ENCODE measurements around the gene PTCH1. TPM values are rescaled to one million over a fixed set of nuclear protein-coding genes. Genes with fewer than 3 reads are reported as not detected.
A peak's percentile ranks its signal among the peaks of the same experiment; 100 is the strongest.

PTCH1 gene
- total RNA-seq, 1 donor from 2014 or later, result 8.3 TPM

DNA sequence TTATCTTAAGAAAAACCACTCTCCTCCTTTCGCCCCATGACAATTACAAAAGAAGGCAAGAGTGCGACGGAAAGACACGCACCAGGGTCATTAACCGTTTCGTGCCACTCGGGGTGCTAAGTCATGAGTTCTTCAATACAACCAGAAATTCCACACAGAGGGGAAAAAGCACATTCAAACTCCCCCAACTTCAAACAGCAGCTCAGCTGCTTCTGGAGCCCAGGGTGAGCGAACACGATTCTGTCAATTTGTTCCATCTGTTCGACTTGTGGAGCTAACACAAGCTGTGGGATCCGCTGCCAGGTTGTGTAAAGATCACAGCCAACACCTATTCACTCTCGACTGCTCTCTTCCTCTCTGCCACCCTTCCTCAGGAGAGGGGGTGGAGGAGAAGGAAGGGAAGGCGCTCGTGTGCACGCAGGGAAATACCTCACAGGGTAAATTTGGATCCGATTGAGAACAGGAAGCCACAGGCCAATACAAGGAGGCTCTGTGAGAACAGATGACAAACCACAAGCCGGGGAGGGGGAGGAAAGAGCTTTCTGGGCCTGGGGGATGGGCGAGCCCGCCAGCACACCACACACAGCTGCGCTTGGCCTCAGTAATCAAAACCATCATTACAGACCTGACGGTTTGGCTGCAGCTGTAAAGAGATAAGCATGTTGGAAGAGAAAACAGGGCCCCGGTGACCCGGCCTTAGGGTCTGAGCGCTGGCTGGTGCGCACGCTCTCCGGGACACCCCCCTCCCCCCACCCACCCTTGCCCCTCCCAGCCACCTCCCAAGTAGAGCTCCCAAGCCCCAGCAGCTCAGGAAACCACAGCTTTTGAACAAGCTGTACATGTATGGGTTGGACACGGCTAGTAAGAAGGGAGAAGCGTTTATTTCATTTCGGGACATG, 54.3 kb downstream of the PTCH1 start:
- peak; percentile 72 for DNase-seq

GRCh38 chr9:95461448-95462248, 55.1 kb downstream of the PTCH1 start:
- DNase-seq, result no peak

DNA sequence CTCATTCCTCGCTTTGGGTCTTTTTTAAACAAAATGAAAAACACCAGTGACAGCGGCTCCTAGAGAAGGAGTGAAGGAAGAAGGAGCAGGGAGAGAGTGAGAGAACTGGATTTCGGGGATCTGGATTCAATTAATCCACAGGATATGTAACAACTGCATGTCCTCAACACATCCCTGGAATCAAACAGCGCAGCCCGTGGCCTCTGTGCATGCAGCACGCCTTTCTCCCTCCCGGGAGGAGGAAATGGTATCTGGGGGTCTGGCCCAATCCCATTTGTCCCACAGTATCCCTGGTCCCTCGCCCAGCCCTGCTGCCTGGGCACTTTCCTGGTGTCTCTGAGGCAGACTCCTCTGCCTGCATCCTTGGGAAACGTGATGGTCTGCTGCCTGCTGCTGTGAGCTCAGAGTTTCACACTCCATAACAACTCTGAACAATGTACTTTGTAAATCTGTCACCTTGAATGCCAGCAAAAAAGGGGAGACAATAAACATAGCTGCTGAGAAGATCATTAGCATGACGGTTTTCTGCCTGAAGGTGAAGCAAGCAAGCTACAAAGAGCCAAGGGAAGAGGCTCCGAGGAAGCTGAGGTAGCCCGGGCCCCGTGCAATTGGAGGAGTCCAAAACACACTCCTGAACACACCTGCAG, 56.1 kb downstream of the PTCH1 start:
- DNase-seq, result no peak

- no peak for DNase-seq
Measured at GRCh38 chr9:95459851-95460517, 56.8 kb downstream of the PTCH1 start.

- DNase-seq, result no peak
Measured at GRCh38 chr9:95459178-95459577, 57.6 kb downstream of the PTCH1 start.

DNA sequence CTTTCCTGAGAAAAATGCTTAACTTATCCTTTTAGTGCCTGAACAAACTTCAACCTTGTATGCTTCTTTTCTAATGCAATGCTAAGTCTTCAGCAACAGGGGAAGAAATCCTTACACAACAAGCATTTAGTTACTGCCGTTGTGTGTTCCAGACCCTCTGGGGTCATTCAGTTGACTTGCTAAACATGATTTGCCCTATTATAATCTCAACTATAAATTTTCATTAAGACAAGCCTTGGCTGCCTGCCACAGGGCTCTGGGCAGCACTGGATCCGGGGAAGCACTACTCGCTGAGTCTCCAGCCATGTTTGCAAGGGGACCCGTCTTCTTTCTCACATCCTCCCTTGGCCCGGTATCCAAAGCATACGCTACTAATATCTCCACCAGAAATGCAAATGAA, 58.1 kb downstream of the PTCH1 start:
- no peak for DNase-seq

DNA sequence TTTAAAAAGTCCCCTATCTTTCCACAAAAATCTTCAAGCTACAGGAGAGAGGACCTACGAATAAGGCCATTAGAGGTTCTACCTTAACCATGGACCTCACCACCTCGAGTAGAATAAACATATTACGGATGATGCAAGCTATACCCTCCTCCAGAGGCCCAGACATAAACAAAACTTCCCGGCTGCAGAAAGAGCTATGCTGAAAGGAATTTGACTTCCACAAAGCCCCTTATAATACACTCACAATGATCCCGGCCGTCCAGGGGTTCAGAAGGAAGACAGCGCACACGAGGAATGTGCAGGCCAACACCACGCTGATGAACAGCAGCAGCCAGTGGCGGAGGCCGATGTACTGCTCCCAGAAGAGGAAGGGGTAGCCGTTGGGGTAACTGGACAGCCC, 59.0 kb downstream of the PTCH1 start:
- no peak for DNase-seq

DNA sequence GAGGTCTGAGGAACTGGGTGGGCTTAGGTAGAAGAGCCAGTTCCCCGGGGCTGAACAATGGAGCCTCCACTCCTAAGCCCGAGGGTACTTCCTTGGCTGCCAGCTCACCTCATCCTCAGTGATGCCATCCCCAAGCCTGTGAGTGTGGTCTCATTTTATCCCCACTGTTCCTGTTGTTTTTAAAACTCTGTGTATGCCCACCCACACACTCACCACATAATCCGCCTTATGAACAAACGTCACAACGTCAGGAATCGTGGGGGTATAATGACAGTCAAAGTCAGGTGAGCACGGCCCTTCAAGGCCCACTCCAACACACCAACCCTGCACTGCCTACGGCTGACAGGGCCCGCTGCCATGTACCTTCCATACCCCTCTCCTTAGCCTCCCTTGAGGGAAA, 61.1 kb downstream of the PTCH1 start:
- DNase-seq, result no peak

DNA sequence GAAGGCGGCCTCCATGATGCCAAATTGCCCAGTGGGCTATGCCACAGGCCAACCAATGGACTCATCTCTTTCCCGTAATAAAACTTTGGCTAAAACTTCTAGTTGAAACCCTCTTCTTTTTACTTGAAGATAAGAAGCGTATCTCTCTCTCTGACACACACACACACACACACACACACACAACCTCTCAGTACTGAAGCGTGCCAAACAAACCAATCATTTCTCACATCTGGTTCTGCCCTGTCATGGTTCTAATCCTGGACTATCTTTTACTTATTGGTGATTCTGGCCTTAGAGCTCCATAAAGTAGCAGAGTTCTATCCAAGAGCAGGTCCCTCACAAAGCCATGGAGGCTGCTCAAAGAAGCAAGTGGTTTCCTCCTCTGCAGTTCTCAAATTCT, 64.6 kb downstream of the PTCH1 start:
- DNase-seq, result no peak

DNA sequence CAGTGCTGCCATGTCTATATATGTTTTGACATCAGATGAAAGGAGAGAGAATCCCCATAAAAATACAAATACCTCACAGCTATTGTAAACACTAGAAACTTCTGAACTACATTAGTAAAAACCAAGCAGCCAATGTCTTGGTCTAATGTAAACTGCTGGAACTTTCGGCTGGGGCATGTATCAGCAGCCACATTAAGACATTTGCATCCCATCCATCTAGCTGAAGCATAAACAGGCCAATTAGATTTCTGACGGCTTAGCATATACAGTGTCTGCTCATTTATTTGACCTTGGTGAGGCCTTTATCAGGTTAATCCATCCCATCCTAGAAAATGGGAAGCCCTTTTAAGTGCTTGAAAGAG, 65.7 kb downstream of the PTCH1 start:
- DNase-seq, result no peak

DNA sequence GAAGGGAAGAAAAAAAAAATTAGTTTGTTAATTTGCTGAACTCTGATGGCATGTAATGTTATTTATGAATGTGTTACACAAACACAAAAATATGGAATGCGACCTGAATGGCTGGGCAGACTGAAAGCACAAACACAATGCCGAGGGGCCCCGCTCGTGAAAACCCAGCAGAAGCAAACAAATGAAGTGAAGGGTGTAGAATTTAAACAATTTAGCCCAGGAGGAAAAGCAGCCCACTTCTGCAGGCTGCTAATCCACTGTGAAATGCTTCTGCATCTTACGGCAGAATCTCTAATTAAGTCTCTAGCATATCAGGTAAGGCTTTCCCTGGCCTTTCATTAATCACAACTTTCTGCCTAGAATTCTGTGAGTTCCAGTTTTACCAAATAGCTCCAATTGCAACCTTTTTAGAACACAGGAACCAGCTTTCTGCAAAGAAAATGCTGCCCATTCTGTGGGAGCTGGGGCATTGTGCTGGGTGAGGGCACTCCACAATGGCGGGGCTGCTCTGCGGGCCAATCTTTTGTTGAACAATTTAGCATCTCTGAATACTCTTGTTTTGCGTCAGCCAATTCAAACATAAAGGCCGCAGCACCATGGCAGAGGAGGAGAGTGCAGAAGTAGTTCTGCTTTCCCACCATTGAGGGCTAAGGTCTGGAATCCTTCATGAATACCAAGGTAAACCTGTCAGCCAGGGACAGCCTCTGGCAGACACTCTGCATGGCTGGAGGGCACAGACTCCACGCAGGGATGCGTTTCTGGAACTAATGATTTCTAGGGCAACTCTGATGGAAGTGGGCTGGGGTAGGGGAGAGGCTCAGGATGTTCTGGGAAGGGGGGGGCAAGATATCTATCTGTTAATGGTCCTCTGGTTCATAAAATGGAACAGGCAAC, 66.4 kb downstream of the PTCH1 start:
- no peak for DNase-seq

GRCh38 chr9:95449016-95449415, 67.8 kb downstream of the PTCH1 start:
- no peak for DNase-seq

DNA sequence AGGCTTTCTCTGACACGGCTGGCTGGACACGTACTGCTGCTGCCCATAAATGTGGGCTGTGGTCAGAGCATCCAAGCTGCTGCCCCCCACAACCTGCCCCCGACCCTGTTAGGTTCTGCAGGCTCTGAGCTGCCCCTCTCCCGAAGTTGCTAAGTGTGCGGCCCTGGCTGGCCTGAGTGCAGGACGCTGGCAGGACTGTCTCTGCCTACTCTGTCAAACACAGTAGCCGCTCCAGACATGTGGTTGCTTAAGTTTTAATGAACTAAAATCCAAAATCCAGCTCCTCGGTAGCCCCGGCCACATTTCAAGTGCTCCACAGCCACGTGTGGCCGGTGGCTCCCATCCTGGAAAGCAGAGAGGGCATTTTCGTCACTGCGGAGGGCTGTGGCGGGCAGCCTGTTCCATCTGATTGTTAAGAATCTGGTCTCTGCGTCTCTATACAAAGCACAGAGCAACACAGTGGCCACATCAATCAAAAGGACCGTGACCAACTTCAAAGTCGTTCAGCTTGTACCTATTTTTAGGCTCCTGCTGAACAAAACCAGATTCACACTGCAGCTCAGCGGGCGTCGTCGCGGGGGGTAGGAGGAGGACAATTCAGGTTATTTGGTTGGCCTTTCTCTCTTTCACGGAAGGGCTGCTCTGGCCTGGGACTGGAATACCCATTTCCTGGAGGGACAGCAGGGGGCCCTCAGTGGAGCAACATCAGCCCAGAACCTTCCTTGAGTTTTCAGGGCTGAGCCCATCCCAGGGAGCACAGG, 68.9 kb downstream of the PTCH1 start:
- no peak for DNase-seq

DNA sequence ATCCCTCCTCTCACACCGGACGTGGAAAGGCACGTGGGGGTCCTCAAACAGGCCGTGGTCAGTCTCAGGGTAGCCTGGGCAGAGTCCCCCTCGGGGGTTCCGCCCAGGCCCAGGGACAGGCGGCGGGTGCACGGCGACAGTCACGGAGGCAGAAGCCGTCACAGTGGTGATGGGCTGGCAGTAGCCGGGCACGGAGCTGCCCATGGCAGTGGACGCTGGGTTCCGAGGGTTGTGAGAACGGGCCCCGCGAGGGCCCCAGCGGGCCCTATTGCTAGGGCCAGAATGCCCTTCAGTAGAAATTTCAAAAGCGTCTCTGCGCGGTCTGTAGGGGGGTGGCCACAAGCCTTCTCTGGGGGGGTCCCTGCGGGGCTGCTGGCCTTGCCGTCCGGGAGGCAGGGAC, 69.8 kb downstream of the PTCH1 start:
- no peak for DNase-seq

DNA sequence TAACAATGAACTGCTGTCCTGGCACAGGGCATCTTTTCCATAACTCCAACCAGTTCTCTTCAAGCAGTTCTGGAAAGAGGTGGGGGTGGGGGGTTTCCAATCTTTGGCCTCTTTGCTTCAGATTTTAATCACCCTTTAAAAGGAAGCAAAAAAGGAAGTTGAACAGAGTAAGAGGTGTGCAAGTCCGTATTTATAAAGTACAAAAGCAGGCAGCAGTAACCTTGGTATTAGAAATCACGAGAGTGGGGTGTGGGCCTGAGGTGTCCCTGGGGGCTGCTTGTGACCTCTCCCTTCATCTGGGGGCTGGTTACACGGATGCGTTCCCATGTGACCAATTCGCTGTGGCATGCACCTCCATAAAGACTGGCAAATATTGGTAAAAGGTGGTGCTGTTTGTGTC, 70.5 kb downstream of the PTCH1 start:
- no peak for DNase-seq

GRCh38 chr9:95444160-95444559, 72.6 kb downstream of the PTCH1 start:
- DNase-seq, result no peak

GRCh38 chr9:95443301-95443700, 73.5 kb downstream of the PTCH1 start:
- DNase-seq, result no peak

- no peak for DNase-seq
Measured at GRCh38 chr9:95441081-95441480, 75.7 kb downstream of the PTCH1 start.

DNA sequence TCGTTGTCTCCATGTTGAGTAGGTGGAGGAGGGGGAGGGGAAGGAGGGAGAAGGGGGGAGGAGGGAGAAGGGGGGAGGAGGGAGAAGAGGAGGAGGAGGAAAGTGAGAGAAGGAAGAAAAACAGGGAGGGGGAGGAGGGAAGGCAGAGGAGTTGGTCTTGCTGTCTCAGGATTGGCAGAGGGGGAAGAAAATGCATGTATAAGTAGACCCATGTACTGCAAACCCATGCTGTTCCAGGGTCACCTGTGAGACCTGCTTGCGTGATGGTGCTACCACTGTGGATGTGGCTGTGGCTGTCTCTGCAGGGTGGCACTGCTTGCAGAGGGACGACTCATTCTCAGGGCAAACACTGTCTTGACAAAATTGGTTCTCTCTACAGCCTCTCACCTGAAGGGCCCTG, 76.3 kb downstream of the PTCH1 start:
- no peak for DNase-seq

- no peak for DNase-seq
Measured at GRCh38 chr9:95438561-95439357, 78.0 kb downstream of the PTCH1 start.
